Cerebellar cortex (tissue), 1 donor: Measurements from ENCODE around the gene MAN1B1.

ENCODE experiments used
- DNase-seq: peaks from one replicate; pipeline ENCODE4 v3.0.0-alpha.2; 2015; ENCODE audit warnings: low spot score

MAN1B1 gene

DNA sequence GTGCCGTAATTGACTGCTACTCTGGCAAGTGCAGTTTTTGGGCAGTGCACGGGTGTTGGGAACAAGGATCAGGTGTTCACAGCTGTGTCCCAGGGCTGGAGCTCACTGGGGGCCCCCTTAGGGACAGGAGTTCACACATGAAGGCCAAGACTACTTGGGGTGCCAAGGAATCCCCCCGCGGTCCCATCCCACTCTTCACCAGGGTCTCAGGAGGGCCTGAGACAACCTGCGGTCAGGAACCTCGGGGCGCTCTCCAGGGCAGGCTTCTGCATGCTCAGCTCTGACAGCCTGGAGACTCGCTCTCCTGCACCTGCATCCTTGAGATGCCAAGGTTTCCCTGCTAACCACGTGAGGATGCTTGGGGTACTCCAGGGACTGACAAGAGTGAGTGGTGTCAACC lies 2.3 kb upstream of the MAN1B1 start:
- DNase-seq = no peak

DNA sequence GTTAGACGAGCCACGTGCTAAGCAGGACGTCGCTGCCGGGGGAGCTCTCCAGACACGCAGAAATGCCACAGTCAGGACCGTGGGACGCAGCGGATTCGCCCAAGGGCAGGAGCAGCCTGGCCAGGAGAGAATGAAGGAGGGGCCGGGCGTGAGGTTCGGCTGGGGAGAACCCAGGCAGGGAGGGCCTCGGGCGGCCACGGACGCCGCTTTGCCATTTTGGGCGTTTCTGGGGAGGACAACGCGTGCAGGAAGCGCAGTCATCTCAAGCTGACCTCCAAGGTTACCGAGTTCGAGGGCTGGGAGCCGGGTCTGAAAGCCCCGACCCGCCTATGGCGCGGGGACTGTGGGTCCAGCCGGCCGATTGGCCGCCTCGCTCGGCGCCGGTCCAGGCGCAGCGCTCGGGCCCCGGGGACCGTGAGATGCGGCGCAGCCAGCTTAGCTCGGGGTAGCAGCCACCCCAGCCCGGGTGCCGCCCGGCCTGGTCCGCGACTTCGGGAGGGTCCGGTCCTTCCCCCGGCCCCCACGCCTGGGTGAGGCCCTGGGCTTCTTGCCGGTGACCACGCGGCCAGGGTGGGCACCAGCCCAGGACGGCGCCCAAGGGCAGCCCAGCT lies 760 bp upstream of the MAN1B1 start:
- DNase-seq = no peak

- DNase-seq = no peak
Measured at GRCh38 chr9:137087409-137087925, 682 bp downstream of the MAN1B1 start.

DNA sequence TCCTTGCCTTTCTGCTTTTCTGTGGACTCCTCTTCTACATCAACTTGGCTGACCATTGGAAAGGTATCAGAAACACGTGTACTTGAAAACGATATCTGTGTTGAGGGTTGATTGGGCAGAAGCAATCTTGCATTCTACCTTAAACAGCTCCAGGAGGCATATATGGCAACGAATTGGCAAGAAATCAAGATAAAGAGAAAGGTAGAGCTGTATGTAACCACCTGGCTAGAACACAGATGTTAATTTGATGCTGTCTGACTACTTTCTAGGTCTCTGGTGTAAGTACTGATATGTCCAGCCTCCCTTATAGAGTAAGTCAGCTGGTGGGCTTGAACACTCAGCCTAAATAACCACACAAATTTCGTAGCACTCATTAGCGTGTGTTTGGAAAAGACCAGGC lies 1.3 kb downstream of the MAN1B1 start:
- DNase-seq = no peak

GRCh38 chr9:137089232-137089947 lies 2.6 kb downstream of the MAN1B1 start:
- no peak for DNase-seq

GRCh38 chr9:137095664-137096517 lies 9.1 kb downstream of the MAN1B1 start:
- no peak for DNase-seq

DNA sequence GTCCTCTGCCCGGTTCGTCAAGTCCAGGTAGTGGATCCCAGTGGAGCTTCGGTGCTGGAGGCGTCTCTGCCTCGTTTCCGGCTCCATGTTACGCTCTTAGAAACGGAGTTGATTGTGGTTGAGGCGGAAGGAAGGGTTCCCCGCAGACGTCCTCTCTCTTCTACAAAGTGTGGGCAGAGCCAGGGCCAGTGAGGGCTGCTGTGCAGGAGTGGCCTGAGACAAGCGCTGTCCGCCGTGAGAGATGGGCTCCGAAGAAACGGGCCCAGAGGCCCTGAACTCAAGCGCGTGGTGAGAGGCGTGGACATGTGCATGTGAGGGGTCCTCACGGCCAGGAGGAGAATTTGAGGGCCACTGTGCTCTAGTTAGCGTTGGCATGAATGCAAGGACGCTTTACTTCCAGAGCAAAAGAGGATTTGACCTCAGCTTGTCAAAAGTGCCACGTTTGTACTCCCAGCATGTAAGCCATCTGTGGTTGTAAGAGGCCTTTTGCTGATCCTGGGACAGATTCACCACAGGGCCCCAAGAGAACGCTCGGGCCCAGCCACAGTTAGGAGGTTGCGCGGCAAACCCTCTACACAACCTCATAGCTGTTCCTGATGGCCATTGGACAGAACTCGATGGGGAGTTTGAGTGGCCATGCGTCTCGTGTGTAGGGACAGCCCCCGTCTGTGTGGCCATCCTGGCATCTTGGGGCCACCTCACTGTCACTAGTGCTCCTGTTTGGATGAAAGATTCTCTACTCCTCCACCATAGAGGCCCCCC lies 10.2 kb downstream of the MAN1B1 start:
- DNase-seq = no peak

GRCh38 chr9:137097761-137098462 lies 11.1 kb downstream of the MAN1B1 start:
- DNase-seq = no peak

- DNase-seq = no peak
Measured at GRCh38 chr9:137099231-137099630, 12.4 kb downstream of the MAN1B1 start.

DNA sequence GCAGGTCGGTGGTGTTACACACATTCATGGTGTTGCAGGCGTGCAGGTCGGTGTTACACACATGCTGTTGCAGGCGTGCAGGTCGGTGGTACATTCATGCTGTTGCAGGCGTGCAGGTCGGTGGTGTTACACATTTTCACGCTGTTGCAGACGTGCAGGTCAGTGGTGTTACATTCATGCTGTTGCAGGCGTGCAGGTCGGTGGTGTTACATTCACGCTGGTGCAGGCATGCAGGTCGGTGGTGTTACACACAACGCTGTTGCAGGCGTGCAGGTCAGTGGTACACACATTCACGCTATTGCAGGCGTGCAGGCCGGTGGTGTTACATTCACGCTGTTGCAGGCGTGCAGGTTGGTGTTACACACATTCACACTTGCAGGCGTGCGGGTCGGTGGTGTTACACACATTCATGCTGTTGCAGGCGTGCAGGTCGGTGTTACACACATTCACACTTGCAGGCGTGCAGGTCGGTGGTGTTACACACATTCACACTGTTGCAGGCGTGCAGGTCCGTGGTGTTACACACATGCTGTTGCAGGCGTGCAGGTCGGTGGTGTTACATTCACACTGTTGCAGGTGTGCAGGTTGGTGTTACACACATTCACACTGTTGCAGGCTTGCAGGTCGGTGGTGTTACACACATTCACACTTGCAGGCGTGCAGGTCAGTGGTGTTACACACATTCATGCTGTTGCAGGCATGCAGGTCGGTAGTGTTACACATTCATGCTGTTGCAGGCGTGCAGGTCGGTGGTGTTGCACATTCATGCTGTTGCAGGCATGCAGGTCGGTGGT lies 16.6 kb downstream of the MAN1B1 start:
- no peak for DNase-seq

DNA sequence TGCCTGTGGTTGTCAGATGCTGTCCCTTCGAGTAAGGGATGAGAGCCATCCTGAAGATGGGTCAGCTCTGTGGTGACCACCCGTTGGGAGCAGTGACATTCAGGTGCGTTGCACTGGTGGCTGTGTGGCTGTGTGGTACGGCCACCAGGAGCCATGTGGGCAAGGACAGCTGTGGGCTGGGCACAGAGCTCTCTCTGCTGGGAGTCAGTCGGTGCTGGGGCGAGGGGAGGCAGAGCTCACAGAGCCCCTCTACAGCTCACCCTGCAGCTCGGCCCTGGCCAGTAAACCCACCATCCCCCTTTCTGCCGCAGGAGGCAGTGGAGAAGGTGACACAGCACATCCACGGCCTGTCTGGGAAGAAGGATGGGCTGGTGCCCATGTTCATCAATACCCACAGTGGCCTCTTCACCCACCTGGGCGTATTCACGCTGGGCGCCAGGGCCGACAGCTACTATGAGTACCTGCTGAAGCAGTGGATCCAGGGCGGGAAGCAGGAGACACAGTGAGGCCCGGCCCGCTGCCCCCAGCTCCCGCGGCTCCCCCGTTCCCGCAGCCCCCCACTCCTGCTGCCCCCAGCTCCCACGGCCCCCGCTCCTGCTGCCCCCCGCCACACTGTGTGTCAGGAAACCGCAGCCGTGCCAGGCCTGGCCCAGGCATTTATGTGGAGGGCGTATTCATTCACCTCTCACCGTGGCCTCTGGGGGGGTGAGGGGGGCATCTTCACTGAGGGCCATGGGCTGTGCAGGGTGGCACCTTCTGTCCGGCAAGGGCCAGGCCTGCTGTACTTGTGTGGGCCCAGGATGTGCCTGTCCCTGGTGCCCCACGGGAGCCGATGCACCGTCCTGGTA lies 19.3 kb downstream of the MAN1B1 start:
- DNase-seq = no peak

DNA sequence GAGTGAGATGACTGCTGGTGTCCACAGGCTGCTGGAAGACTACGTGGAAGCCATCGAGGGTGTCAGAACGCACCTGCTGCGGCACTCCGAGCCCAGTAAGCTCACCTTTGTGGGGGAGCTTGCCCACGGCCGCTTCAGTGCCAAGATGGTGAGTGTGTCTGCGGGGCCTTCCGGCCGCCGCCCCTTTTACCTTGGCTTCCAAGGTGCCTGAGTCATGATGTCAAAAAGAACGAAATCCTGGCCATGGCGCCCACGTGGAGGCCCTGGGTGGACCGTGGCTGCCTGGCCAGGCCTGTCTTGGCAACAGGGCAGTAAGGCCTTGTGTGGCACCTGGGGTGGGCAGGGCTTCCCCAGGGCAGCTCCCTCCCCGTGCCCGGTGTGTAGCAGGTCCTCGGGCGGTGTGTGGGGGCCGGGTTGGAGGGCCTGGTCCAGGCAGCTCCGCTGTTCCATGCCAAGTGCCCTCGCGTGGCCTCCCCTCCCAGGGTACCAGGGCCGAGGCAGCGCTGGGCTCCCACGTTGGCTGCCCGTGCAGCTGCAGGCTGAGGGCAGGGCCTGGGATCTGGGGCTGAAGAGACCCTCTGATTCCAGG lies 20.0 kb downstream of the MAN1B1 start:
- DNase-seq = no peak

GRCh38 chr9:137107312-137107921 lies 20.6 kb downstream of the MAN1B1 start:
- no peak for DNase-seq

- no peak for DNase-seq
Measured at GRCh38 chr9:137107982-137108381, 21.2 kb downstream of the MAN1B1 start.

DNA sequence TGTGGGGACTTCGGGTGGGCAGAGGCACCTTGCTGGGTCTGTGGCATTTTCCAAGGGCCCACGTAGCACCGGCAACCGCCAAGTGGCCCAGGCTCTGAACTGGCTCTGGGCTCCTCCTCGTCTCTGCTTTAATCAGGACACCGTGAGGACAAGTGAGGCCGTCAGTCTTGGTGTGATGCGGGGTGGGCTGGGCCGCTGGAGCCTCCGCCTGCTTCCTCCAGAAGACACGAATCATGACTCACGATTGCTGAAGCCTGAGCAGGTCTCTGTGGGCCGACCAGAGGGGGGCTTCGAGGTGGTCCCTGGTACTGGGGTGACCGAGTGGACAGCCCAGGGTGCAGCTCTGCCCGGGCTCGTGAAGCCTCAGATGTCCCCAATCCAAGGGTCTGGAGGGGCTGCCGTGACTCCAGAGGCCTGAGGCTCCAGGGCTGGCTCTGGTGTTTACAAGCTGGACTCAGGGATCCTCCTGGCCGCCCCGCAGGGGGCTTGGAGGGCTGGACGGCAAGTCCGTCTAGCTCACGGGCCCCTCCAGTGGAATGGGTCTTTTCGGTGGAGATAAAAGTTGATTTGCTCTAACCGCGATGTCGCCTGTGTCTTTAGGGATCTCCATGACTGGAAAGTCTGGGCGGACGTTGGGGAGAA lies 21.9 kb downstream of the MAN1B1 start:
- no peak for DNase-seq

GRCh38 chr9:137109250-137110146 lies 22.7 kb downstream of the MAN1B1 start:
- DNase-seq = no peak
